Karpas-422 (cell line): ENCODE measurements around the gene UBE2M. TPM values are rescaled to one million over a fixed set of nuclear protein-coding genes. Genes with fewer than 3 reads are reported as not detected.

Source experiments
- DNase-seq: peaks from one replicate; pipeline ENCODE4 v3.0.0-alpha.2; 2015
- H2AFZ ChIP-seq: fragments of 200-600 bp; sonication (generic); 2 replicates; pipeline ENCODE4 v1.6.1; 2014; ENCODE audit warnings: antibody characterized with exemption, low read length, mixed read lengths
- H3K27ac ChIP-seq: fragments of 200-600 bp; sonication (generic); 2 replicates; pipeline ENCODE4 v1.5.1; 2014; ENCODE audit warnings: mild to moderate bottlenecking, low read length, moderate library complexity
- H3K27me3 ChIP-seq: fragments of 200-600 bp; sonication (generic); 2 replicates; pipeline ENCODE4 v1.6.1; 2014; ENCODE audit warnings: low read length, mixed read lengths
- H3K36me3 ChIP-seq: fragments of 200-600 bp; sonication (generic); 2 replicates; pipeline ENCODE4 v1.6.1; 2014; ENCODE audit warnings: low read length, mixed read lengths; ENCODE audit not compliant: insufficient read depth
- H3K4me1 ChIP-seq: fragments of 200-600 bp; sonication (generic); 2 replicates; pipeline ENCODE4 v1.6.1; 2014; ENCODE audit warnings: mild to moderate bottlenecking, low read length, mixed read lengths
- H3K4me2 ChIP-seq: fragments of 200-600 bp; sonication (generic); 2 replicates; pipeline ENCODE4 v1.6.1; 2014; ENCODE audit warnings: low read length, low read depth, mild to moderate bottlenecking; ENCODE audit not compliant: poor library complexity, severe bottlenecking
- H3K4me3 ChIP-seq: fragments of 200-600 bp; sonication (generic); 2 replicates; pipeline ENCODE4 v1.5.1; 2014; ENCODE audit warnings: mild to moderate bottlenecking, antibody characterized with exemption, low read length, mixed read lengths
- H3K79me2 ChIP-seq: fragments of 200-600 bp; sonication (generic); 2 replicates; pipeline ENCODE4 v1.6.1; 2014; ENCODE audit warnings: mild to moderate bottlenecking, low read length, mixed read lengths
- H3K9ac ChIP-seq: fragments of 200-600 bp; sonication (generic); 2 replicates; pipeline ENCODE4 v1.6.0; 2014; ENCODE audit warnings: low read length
- H3K9me2 ChIP-seq: fragments of 200-600 bp; sonication (generic), shearing (Covaris generic); replicated peaks from 2 replicates; pipeline ENCODE4 v1.6.0; 2014; ENCODE audit warnings: mild to moderate bottlenecking, low read length, moderate library complexity; ENCODE audit not compliant: insufficient read depth
- H3K9me3 ChIP-seq: fragments of 300-700, 200-600 bp; sonication (generic); 2 replicates; pipeline ENCODE4 v1.6.1; 2014; ENCODE audit warnings: low read length, mixed read lengths
- H4K20me1 ChIP-seq: fragments of 200-600 bp; sonication (generic); 2 replicates; pipeline ENCODE4 v1.6.1; 2014; ENCODE audit warnings: mild to moderate bottlenecking, antibody characterized with exemption, low read length, low read depth; ENCODE audit not compliant: insufficient read depth
- total RNA-seq: library from RNA; depleted of rRNA; stranded (reverse); fragments of >200 nt; shearing (Covaris generic); gene quantifications from 2 replicates; pipeline ENCODE4 v1.2.3, GENCODE V29; 2014; ENCODE audit warnings: low replicate concordance

The UBE2M gene
- total RNA-seq, 1 experiment from 2014 or later = 90.6 TPM

DNA sequence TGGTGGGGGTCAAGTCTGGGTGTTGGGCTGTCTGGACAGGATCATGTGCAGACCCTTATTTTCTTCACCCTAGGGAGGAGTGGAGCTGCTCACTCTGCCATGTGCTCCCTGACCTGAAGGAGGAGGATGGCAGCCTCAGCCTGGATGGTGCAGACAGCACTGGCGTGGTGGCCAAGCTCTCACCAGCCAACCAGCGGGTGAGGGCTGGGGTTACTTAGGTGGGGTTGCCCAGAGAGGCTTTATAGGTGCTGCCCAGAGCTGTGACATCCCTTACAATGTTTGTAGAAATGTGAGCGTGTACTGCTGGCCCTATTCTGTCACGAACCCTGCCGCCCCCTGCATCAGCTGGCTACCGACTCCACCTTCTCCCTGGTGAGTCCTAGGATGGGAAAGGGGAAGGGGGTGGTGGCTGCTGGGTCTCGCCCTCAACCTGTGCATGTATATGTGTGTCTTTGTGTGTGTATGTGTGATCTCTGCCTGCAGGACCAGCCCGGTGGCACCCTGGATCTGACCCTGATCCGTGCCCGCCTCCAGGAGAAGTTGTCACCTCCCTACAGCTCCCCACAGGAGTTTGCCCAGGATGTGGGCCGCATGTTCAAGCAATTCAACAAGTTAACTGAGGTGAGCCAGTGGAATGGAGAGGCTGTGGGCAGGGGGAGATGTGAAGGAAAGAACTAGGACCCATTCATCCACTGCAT, 8.6 kb downstream of the UBE2M start:
- Histone ChIP-seq H3K9ac (no peak overlapping the region), H3K27ac (no peak overlapping the region), H3K9me2 (no peaks in the 10 kb centered on the region), H3K9me3 (no peaks in the 10 kb centered on the region), H3K4me2 (no peak overlapping the region), H4K20me1 (peaks cover 27% of the 10 kb centered on the region), H3K36me3 (peaks cover 23% of the 10 kb centered on the region), H3K79me2 (peaks cover 26% of the 10 kb centered on the region), H3K4me3 (no peak overlapping the region), H3K27me3 (no peaks in the 10 kb centered on the region), H2AFZ (no peak overlapping the region), H3K4me1 (peaks cover 30% of the 10 kb centered on the region)
- DNase-seq = no peak

DNA sequence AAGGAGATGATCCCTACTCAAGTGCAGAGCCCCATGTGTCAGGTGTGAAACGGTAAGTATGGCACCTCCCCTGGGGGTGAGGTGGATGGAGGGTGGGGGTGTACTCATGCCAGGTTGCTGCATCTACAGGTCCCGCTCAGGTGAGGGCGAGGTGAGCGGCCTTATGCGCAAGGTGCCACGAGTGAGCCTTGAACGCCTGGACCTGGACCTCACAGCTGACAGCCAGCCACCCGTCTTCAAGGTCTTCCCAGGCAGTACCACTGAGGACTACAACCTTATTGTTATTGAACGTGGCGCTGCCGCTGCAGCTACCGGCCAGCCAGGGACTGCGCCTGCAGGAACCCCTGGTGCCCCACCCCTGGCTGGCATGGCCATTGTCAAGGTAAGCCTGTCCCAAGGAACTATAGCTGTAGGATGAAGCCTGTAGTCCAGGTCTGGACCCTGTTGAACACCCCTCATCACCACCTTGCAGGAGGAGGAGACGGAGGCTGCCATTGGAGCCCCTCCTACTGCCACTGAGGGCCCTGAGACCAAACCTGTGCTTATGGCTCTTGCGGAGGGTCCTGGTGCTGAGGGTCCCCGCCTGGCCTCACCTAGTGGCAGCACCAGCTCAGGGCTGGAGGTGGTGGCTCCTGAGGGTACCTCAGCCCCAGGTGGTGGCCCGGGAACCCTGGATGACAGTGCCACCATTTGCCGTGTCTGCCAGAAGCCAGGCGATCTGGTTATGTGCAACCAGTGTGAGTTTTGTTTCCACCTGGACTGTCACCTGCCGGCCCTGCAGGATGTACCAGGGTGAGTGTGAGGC, 9.3 kb downstream of the UBE2M start:
- Histone ChIP-seq H3K9ac (no peak overlapping the region), H2AFZ (no peak overlapping the region), H3K4me2 (no peak overlapping the region), H3K9me2 (no peaks in the 10 kb centered on the region), H3K4me3 (no peak overlapping the region), H3K79me2 (peaks cover 27% of the 10 kb centered on the region), H3K27ac (no peak overlapping the region), H3K36me3 (peaks cover 23% of the 10 kb centered on the region), H3K27me3 (no peaks in the 10 kb centered on the region), H3K9me3 (no peaks in the 10 kb centered on the region), H4K20me1 (peaks cover 27% of the 10 kb centered on the region), H3K4me1 (peaks cover 28% of the 10 kb centered on the region)
- DNase-seq = no peak

DNA sequence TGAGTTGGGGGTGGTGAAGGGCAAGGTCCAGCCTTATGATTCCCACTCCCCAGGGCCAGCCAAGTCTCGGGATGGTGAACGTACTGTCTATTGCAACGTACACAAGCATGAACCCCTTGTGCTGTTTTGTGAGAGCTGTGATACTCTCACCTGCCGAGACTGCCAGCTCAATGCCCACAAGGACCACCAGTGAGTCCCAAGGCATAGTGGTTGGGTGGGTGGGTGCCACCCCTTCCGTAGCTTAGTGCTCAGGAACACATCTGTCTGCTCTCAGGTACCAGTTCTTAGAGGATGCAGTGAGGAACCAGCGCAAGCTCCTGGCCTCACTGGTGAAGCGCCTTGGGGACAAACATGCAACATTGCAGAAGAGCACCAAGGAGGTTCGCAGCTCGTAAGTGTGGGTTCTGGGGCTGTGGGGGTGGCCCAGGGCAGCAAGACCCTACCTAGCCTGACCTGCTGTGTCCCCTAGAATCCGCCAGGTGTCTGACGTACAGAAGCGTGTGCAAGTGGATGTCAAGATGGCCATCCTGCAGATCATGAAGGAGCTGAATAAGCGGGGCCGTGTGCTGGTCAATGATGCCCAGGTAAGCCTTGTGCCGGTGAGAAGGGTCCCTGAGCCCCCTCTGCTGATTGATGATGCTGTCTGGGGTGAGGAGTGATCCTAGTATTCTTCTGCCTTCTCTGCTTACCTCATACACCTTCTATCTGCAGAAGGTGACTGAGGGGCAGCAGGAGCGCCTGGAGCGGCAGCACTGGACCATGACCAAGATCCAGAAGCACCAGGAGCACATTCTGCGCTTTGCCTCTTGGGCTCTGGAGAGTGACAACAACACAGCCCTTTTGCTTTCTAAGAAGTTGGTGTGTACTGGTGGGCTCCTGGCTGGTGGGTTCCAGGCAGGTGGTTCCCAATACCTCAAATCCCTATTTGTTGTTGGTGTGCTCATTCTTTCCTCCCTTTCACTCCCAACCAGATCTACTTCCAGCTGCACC, 10.8 kb downstream of the UBE2M start:
- no peak overlapping the region for H2AFZ ChIP-seq
- no peak overlapping the region for H3K9ac ChIP-seq
- H3K4me3 ChIP-seq = no peak overlapping the region
- peaks cover 23% of the 10 kb centered on the region for H3K4me1 ChIP-seq
- peaks cover 23% of the 10 kb centered on the region for H3K36me3 ChIP-seq
- peaks cover 27% of the 10 kb centered on the region for H4K20me1 ChIP-seq
- no peak overlapping the region for H3K4me2 ChIP-seq
- no peaks in the 10 kb centered on the region for H3K9me3 ChIP-seq
- DNase-seq = no peak
- H3K27ac ChIP-seq = no peak overlapping the region
- no peaks in the 10 kb centered on the region for H3K27me3 ChIP-seq
- peaks cover 27% of the 10 kb centered on the region for H3K79me2 ChIP-seq
- no peaks in the 10 kb centered on the region for H3K9me2 ChIP-seq

DNA sequence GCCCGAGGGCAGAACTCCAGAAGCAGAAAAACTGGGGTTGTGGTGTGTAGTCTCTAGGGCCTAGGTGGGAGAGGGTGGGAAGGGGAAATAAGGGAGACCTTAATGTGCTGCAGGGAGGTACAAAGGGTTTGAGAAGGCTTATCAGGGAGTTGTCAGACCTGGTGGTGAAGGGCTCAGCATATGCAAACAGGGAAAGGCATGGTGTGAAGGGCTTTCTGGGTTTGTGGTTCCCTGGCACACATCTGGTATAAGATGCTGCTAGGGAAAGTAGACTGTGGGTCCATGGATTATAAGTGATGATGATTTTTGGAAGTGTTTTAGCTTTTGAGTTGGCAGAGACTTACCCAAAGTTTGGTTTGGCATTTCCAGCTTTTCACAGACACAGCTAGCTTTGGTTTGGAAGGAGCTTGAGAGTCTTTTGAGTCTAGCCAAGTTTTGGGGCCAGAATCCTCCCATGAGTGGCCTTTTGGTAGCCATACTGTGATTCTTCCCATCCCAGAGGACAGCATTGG, 12.3 kb downstream of the UBE2M start:
- Histone ChIP-seq H4K20me1 (peaks cover 27% of the 10 kb centered on the region), H3K9ac (peak overlapping the region; percentile 94), H3K4me3 (peak overlapping the region; percentile 88), H3K4me2 (peak overlapping the region; percentile 88), H3K79me2 (peaks cover 27% of the 10 kb centered on the region), H3K27me3 (no peaks in the 10 kb centered on the region), H3K36me3 (peaks cover 21% of the 10 kb centered on the region), H3K9me3 (no peaks in the 10 kb centered on the region), H3K27ac (peak overlapping the region; percentile 68; the same call in 1 of the 2 replicates), H3K4me1 (peaks cover 17% of the 10 kb centered on the region), H3K9me2 (no peaks in the 10 kb centered on the region), H2AFZ (no peak overlapping the region)
- no peak for DNase-seq

DNA sequence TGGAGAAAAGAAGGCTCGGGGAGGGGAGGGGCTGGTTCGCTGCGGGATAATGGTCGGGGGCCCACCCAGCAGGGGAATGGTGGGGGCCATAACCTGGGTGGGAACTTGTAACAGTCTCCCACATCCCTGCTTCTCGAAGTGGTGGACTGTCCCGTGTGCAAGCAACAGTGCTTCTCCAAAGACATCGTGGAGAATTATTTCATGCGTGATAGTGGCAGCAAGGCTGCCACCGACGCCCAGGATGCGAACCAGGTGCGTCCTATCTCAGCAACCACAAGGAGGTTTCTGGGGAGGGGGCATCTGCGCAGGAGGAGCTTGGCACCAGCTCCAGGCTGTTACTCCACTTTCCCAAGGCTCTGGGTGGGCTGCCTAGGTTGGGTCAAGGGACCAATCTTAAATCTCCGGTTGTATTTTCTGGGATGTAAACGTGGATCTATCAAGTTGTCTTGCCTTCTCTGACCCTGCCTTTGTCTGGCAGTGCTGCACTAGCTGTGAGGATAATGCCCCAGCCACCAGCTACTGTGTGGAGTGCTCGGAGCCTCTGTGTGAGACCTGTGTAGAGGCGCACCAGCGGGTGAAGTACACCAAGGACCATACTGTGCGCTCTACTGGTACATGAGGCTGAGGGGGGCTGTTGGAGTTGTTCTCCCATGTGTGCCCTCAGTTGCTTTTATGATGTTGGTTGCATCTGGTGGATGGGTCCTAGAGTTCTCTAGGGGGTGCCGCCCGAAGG, 13.0 kb downstream of the UBE2M start:
- Histone ChIP-seq H3K4me3 (peak overlapping the region; percentile 88), H2AFZ (no peak overlapping the region), H3K9me2 (no peaks in the 10 kb centered on the region), H4K20me1 (peaks cover 27% of the 10 kb centered on the region), H3K9me3 (no peaks in the 10 kb centered on the region), H3K4me2 (peak overlapping the region; percentile 88), H3K9ac (peak overlapping the region; percentile 94), H3K36me3 (peaks cover 21% of the 10 kb centered on the region), H3K27ac (peak overlapping the region; percentile 68), H3K79me2 (peaks cover 27% of the 10 kb centered on the region), H3K27me3 (no peaks in the 10 kb centered on the region), H3K4me1 (peaks cover 17% of the 10 kb centered on the region)
- no peak for DNase-seq

DNA sequence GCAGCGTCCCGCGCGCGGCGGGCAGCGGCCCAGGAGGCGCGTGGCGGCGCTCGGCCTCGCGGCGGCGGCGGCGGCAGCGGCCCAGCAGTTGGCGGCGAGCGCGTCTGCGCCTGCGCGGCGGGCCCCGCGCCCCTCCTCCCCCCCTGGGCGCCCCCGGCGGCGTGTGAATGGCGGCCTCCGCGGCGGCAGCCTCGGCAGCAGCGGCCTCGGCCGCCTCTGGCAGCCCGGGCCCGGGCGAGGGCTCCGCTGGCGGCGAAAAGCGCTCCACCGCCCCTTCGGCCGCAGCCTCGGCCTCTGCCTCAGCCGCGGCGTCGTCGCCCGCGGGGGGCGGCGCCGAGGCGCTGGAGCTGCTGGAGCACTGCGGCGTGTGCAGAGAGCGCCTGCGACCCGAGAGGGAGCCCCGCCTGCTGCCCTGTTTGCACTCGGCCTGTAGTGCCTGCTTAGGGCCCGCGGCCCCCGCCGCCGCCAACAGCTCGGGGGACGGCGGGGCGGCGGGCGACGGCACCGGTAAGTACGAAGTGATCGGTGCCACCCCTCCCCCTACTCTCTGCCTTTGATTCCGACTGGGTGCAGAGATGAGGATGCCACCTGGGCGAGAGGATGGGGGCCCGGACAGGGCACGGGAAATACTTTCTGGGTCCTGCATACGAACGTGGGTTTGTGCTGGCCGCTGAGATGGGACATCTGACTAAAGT, 13.7 kb downstream of the UBE2M start:
- peak overlapping the region; percentile 88 for H3K4me3 ChIP-seq
- no peaks in the 10 kb centered on the region for H3K27me3 ChIP-seq
- peak; percentile 73 for DNase-seq
- no peaks in the 10 kb centered on the region for H3K9me2 ChIP-seq
- H3K9ac ChIP-seq = peak overlapping the region; percentile 94
- H4K20me1 ChIP-seq = peaks cover 27% of the 10 kb centered on the region
- peaks cover 27% of the 10 kb centered on the region for H3K79me2 ChIP-seq
- peaks cover 21% of the 10 kb centered on the region for H3K36me3 ChIP-seq
- H3K9me3 ChIP-seq = no peaks in the 10 kb centered on the region
- peak overlapping the region; percentile 68 for H3K27ac ChIP-seq
- no peak overlapping the region for H2AFZ ChIP-seq
- peaks cover 17% of the 10 kb centered on the region for H3K4me1 ChIP-seq
- H3K4me2 ChIP-seq = peak overlapping the region; percentile 88
